HepG2 (cell line): Measurements from ENCODE around the gene OIT3. TPM values are rescaled to one million over a fixed set of nuclear protein-coding genes. Genes with fewer than 3 reads are reported as not detected.

Experiments used
- GTF3A ChIP-seq: sonication (generic); formaldehyde crosslinking; conservative IDR thresholded peaks from 2 replicates; pipeline ENCODE4 v1.4.0; 2020; ENCODE audit warnings: mild to moderate bottlenecking, missing genetic modification reagents
- HMG20B ChIP-seq: conservative IDR thresholded peaks from 2 replicates; pipeline ENCODE4 v1.6.1; 2016; ENCODE audit warnings: missing genetic modification reagents, missing compliant biosample characterization
- NFIC ChIP-seq: IDR thresholded peaks from 2 replicates; pipeline ENCODE4 v1.6.1; 2012; ENCODE audit warnings: mild to moderate bottlenecking, low read length, inconsistent platforms
- NFRKB ChIP-seq: fragments of 450-650 bp; IDR thresholded peaks from 2 replicates; pipeline ENCODE4 v1.6.1; 2017
- NR2F6 ChIP-seq, 2 experiments: IDR thresholded peaks; 2 replicates each; pipeline ENCODE4 v1.6.1; 2016; ENCODE audit warnings: antibody characterized with exemption in 1 of 2, mild to moderate bottlenecking in 1 of 2
- PHF8 ChIP-seq: sonication (generic); formaldehyde crosslinking; IDR thresholded peaks from 2 replicates; pipeline ENCODE4 v1.5.0; 2020; ENCODE audit warnings: missing genetic modification reagents
- RARA ChIP-seq: IDR thresholded peaks from 2 replicates; pipeline ENCODE4 v1.6.1; 2016; ENCODE audit warnings: missing genetic modification reagents, missing compliant biosample characterization
- RBM22 ChIP-seq: fragments of 200-400 bp; formaldehyde crosslinking; optimal IDR thresholded peaks from 2 replicates; pipeline ENCODE3; 2017; ENCODE audit warnings: mild to moderate bottlenecking, low read length, moderate library complexity
- ZMYM2 ChIP-seq: sonication (generic); formaldehyde crosslinking; IDR thresholded peaks from 2 replicates; pipeline ENCODE4 v1.8.0; 2022; ENCODE audit warnings: mild to moderate bottlenecking, missing genetic modification reagents
- ZNF20 ChIP-seq: sonication (generic); formaldehyde crosslinking; IDR thresholded peaks from 2 replicates; pipeline ENCODE4 v1.4.0; 2020; ENCODE audit warnings: mild to moderate bottlenecking, moderate library complexity, missing genetic modification reagents
- ZNF530 ChIP-seq: sonication (generic); formaldehyde crosslinking; IDR thresholded peaks from 2 replicates; pipeline ENCODE4 v1.5.0; 2020; ENCODE audit warnings: low read depth, mild to moderate bottlenecking, missing genetic modification reagents
- ZNF556 ChIP-seq: sonication (generic); formaldehyde crosslinking; IDR thresholded peaks from 2 replicates; pipeline ENCODE4 v1.4.0; 2020; ENCODE audit warnings: mild to moderate bottlenecking, missing genetic modification reagents, borderline replicate concordance
- ZNF788 ChIP-seq: sonication (generic); formaldehyde crosslinking; IDR thresholded peaks from 2 replicates; pipeline ENCODE4 v1.5.0; 2020; ENCODE audit warnings: mild to moderate bottlenecking, missing genetic modification reagents, borderline replicate concordance
- polyA plus RNA-seq, 8 experiments: library from polyadenylated mRNA; depleted of rRNA in 3 of 8; stranded (reverse) in 7 of 8; unstranded in 1 of 8; fragments of >200 nt; fragmentation: Illumina TruSeq in 4 of 8; extraction: Trizol in 4 of 8; gene quantifications; 2 replicates each; pipeline versions ENCODE4 v1.2.1 to v1.2.3, GENCODE V29; 2011 to 2016; ENCODE audit warnings: low read depth in 4 of 8, missing spikeins in 1 of 8, mixed read lengths in 1 of 8; ENCODE audit not compliant: insufficient read depth in 1 of 8
- total RNA-seq, 5 experiments: library from RNA; depleted of rRNA; stranded (reverse); fragments of >200 nt; fragmentation: Illumina TruSeq; extraction: Trizol; gene quantifications; 2 replicates each; pipeline ENCODE4 v1.2.3, GENCODE V29; 2016; ENCODE audit warnings: low read depth in 1 of 5
- TF ChIP-seq, protein P1 (sequence below): sonication (generic); formaldehyde crosslinking; IDR thresholded peaks from 2 replicates; pipeline ENCODE4 v1.5.0; 2020; ENCODE audit warnings: missing genetic modification reagents, mild to moderate bottlenecking, borderline replicate concordance
- TF ChIP-seq, protein P2 (sequence below): sonication (generic); formaldehyde crosslinking; IDR thresholded peaks from 2 replicates; pipeline ENCODE4 v1.4.0; 2020; ENCODE audit warnings: missing genetic modification reagents
- TF ChIP-seq, protein P3 (sequence below): sonication (generic); formaldehyde crosslinking; IDR thresholded peaks from 2 replicates; pipeline ENCODE4 v1.4.0; 2020; ENCODE audit warnings: missing genetic modification reagents; ENCODE audit errors: not compliant biosample characterization
- TF ChIP-seq, protein P4 (sequence below): IDR thresholded peaks from 2 replicates; pipeline ENCODE4 v1.6.1; 2016; ENCODE audit warnings: low read depth, borderline replicate concordance
- TF ChIP-seq, protein P5 (sequence below): sonication (generic); formaldehyde crosslinking; IDR thresholded peaks from 2 replicates; pipeline ENCODE4 v1.8.0; 2022; ENCODE audit warnings: missing genetic modification reagents, mild to moderate bottlenecking, moderate library complexity, borderline replicate concordance
- TF ChIP-seq, protein P6 (sequence below), 2 experiments: fragments of 450-650 bp in 1 of 2; sonication (generic) in 1 of 2; formaldehyde crosslinking; IDR thresholded peaks; 2 replicates each; pipeline versions ENCODE4 v1.5.0 to v1.8.0; 2020 to 2022; ENCODE audit warnings: mild to moderate bottlenecking in 1 of 2, missing genetic modification reagents in 1 of 2

The OIT3 gene
- total and polyA plus RNA-seq, 2 of the 13 experiments (the other 11 are each of a cell fraction or from before 2014, with no cell fraction given) = not detected

DNA sequence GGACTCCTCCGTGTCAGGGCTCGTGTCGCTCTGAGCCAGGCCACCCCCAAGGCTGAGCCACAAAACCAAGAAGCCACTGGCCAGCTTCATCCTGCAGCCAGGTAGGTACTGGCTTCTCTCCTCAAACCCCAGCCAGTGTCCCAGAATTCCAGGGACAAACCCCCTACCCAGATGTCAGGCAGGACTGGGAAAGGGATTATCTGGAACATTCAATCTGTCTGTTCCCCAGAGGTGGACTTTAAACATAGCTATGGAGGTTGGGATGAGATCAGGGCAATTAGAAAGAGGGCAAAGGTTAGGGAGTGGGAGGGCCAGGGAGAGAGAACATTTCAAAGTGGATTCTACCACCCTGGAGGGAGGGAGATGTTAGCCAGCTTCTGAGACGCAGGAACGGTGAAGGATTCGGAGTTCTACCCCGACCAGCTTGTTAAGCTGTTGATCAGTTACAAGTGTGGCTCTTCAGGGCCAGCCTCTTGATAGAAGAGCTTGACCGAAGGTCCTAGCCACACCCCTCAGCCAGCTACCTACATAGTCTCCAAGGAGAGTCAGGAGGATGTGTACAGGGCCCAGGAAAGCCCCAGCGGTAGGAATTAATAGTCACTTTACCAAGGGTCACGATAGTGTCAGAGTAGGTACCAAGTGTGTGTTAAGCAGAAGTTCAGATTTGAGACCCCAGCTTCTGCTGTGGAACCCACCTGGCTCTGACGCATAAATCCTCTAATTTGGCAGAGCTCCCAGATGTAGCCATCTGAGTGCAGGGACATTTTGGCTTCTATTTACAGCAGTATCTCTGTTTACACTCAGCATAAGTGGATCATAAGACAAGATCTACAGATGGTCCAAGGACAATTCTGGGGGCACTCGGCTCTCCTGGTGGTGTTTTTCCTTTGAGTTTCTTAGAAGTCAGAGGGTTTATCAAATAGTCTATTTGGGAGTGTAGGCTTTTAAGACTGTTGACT lies 61.3 kb downstream of the OIT3 start, which contains the start of gene PLA2G12B (continued):
- TF ChIP-seq, protein P1, sequence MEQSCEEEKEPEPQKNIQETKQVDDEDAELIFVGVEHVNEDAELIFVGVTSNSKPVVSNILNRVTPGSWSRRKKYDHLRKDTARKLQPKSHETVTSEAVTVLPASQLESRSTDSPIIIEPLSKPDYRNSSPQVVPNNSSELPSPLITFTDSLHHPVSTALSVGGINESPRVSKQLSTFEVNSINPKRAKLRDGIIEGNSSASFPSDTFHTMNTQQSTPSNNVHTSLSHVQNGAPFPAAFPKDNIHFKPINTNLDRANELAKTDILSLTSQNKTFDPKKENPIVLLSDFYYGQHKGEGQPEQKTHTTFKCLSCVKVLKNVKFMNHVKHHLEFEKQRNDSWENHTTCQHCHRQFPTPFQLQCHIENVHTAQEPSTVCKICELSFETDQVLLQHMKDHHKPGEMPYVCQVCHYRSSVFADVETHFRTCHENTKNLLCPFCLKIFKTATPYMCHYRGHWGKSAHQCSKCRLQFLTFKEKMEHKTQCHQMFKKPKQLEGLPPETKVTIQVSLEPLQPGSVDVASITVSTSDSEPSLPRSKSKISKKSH (CRISPR knock-in tag) = no peak
- peak; percentile 49 for TF ChIP-seq PHF8
- TF ChIP-seq, protein P2, sequence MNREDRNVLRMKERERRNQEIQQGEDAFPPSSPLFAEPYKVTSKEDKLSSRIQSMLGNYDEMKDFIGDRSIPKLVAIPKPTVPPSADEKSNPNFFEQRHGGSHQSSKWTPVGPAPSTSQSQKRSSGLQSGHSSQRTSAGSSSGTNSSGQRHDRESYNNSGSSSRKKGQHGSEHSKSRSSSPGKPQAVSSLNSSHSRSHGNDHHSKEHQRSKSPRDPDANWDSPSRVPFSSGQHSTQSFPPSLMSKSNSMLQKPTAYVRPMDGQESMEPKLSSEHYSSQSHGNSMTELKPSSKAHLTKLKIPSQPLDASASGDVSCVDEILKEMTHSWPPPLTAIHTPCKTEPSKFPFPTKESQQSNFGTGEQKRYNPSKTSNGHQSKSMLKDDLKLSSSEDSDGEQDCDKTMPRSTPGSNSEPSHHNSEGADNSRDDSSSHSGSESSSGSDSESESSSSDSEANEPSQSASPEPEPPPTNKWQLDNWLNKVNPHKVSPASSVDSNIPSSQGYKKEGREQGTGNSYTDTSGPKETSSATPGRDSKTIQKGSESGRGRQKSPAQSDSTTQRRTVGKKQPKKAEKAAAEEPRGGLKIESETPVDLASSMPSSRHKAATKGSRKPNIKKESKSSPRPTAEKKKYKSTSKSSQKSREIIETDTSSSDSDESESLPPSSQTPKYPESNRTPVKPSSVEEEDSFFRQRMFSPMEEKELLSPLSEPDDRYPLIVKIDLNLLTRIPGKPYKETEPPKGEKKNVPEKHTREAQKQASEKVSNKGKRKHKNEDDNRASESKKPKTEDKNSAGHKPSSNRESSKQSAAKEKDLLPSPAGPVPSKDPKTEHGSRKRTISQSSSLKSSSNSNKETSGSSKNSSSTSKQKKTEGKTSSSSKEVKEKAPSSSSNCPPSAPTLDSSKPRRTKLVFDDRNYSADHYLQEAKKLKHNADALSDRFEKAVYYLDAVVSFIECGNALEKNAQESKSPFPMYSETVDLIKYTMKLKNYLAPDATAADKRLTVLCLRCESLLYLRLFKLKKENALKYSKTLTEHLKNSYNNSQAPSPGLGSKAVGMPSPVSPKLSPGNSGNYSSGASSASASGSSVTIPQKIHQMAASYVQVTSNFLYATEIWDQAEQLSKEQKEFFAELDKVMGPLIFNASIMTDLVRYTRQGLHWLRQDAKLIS = no peak
- TF ChIP-seq, protein P3, sequence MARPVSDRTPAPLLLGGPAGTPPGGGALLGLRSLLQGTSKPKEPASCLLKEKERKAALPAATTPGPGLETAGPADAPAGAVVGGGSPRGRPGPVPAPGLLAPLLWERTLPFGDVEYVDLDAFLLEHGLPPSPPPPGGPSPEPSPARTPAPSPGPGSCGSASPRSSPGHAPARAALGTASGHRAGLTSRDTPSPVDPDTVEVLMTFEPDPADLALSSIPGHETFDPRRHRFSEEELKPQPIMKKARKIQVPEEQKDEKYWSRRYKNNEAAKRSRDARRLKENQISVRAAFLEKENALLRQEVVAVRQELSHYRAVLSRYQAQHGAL (CRISPR knock-in tag) = no peak
- TF ChIP-seq RARA (CRISPR knock-in tag) = no peak
- TF ChIP-seq ZMYM2 (CRISPR knock-in tag) = no peak
- no peak for TF ChIP-seq RBM22
- TF ChIP-seq ZNF788 = no peak
- TF ChIP-seq, protein P4, sequence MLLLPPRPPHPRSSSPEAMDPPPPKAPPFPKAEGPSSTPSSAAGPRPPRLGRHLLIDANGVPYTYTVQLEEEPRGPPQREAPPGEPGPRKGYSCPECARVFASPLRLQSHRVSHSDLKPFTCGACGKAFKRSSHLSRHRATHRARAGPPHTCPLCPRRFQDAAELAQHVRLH (CRISPR knock-in tag) = no peak
- no peak for TF ChIP-seq NFIC
- TF ChIP-seq HMG20B (CRISPR knock-in tag) = no peak
- peak; percentile 85 for TF ChIP-seq NR2F6 (IDR thresholded peaks at IDR 0.05)
- peak; percentile 69 for TF ChIP-seq NR2F6 (CRISPR knock-in tag; IDR thresholded peaks at IDR 0.05)
- no peak for TF ChIP-seq NFRKB
- TF ChIP-seq ZNF20 (CRISPR knock-in tag) = no peak
- TF ChIP-seq ZNF530 (CRISPR knock-in tag) = no peak
- no peak for TF ChIP-seq GTF3A (CRISPR knock-in tag)
- TF ChIP-seq, protein P5, sequence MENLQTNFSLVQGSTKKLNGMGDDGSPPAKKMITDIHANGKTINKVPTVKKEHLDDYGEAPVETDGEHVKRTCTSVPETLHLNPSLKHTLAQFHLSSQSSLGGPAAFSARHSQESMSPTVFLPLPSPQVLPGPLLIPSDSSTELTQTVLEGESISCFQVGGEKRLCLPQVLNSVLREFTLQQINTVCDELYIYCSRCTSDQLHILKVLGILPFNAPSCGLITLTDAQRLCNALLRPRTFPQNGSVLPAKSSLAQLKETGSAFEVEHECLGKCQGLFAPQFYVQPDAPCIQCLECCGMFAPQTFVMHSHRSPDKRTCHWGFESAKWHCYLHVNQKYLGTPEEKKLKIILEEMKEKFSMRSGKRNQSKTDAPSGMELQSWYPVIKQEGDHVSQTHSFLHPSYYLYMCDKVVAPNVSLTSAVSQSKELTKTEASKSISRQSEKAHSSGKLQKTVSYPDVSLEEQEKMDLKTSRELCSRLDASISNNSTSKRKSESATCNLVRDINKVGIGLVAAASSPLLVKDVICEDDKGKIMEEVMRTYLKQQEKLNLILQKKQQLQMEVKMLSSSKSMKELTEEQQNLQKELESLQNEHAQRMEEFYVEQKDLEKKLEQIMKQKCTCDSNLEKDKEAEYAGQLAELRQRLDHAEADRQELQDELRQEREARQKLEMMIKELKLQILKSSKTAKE (CRISPR knock-in tag) = 0 out of 2 replicates have a peak, but pooled peaks have one; percentile 42
- TF ChIP-seq ZNF556 (CRISPR knock-in tag) = no peak
- TF ChIP-seq, protein P6, sequence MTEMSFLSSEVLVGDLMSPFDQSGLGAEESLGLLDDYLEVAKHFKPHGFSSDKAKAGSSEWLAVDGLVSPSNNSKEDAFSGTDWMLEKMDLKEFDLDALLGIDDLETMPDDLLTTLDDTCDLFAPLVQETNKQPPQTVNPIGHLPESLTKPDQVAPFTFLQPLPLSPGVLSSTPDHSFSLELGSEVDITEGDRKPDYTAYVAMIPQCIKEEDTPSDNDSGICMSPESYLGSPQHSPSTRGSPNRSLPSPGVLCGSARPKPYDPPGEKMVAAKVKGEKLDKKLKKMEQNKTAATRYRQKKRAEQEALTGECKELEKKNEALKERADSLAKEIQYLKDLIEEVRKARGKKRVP (CRISPR knock-in tag; IDR thresholded peaks at IDR 0.05) = no peak
